Measurements from ENCODE around the gene NFASC.

The NFASC gene

GRCh38 chr1:205016075-205016474, 145.4 kb downstream of the NFASC start:
- DNase-seq, result no peak

DNA sequence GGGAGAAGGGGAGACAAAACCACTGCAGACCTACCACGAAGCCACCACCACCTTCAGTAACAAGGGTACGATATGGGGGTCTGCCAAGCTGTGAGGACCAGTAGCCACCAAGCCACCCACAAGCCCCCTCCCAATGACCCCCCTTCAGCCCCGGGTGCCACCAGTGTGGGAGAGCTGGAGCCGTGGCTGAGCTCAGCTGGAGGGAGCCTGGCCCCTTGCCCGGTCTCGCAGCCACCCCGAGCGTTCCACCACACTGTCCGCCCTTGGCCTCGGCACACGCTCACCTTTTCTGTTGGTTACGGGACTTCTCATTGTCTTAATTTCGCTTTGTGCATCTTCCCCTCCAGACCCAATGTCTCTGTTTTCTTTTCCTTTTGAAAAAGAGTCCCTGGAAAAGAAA, 145.9 kb downstream of the NFASC start:
- DNase-seq, result no peak

- DNase-seq, result no peak
These were observed 146.3 kb downstream of the NFASC start for GRCh38 chr1:205017001-205017400.

DNA sequence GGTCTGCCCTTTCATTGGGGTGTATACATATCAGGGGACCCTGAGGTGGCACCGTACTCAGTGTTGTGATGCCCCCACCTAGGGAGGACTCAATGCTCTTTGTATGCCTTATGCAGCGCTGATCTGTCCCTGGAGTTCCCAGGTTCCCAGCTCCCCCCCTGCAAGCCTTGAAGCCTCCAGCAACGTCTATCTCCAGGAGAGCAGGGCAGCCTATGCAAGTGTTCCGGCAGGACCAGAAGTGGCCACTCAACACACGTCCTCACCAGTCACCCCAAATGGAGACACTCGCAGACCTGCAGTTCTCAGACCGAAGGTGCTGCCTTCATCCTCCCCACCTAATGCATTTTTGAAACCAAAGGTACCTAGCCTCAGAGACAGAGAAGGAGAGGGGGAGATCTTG, 147.1 kb downstream of the NFASC start:
- DNase-seq, result no peak

DNA sequence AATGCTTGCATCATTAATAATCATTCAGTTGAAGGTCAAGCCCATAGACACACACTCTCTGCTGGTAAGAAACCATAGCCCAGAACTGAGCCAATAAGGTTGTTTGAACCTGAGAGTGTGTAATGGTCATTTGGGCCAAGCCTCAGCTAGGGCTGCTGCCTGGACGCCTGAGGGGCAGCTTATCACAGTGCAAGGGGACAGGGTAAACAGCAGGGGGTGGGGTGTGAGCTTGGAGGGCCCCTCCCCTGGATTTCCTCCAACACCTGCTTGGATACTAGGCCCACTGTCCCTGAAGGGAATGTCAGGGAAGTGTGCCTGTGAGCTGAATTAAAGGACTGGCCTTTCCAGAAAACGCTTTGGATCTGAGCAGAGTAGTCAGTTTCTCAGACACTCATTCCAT, 147.7 kb downstream of the NFASC start:
- DNase-seq, result no peak

- no peak for DNase-seq
These were observed 149.8 kb downstream of the NFASC start for GRCh38 chr1:205020466-205020865.

DNA sequence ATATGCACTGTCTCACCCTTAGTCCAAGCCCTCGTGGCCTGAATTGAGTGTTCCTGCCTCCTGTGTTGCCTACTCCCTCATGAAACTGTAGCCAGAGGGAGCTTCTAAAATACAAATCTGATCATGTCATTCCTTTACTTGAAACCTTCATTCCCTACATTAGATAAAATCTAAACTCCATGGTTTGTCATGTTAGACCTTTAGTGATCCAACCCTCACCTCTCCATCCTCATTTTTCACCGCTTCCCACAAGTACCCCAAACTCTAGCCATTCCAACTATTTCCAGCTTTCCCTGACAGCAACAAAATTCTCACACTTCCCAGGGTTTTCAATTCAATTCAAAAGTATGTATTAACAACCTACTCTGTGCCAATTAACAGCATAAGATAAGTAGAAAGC, 154.0 kb downstream of the NFASC start:
- no peak for DNase-seq

DNA sequence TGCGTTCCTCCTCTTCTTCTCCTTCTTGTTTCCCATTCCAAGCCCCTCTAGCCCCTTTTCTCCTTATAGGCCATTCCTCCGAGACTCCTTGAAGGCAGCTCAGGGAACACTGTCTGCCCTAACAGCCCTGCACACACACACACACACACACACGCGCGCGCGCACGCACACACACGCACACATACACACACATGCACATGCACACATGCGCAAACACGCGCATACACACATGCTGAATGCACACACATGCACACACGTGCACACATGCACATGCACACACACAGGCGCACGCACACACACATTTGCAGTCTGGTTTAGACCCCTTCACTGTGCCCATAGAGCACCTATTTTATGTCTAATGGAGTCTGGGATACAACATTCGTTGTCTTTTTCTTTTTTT, 154.6 kb downstream of the NFASC start:
- no peak for DNase-seq

- no peak for DNase-seq
These were observed 155.5 kb downstream of the NFASC start for GRCh38 chr1:205026181-205026580.

DNA sequence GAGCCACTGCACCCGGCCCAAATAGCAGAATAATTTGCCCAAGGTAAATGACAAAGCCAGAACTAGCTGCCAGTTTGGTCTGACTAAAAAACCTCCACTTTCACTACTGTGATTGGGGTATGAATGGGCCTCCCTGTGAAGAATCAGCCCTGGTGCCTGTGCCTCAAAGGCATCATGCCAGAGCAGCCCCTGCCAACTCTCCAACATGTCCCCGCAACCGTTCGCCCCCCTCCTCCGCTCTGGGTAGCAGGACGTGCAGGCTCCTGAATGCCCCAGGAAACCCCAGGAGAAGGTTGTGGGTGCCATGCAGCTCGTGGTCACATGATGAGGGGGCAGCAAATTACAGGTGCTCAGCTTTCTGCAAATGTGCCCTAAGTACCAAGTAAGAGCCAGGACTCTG, 157.7 kb downstream of the NFASC start:
- no peak for DNase-seq

DNA sequence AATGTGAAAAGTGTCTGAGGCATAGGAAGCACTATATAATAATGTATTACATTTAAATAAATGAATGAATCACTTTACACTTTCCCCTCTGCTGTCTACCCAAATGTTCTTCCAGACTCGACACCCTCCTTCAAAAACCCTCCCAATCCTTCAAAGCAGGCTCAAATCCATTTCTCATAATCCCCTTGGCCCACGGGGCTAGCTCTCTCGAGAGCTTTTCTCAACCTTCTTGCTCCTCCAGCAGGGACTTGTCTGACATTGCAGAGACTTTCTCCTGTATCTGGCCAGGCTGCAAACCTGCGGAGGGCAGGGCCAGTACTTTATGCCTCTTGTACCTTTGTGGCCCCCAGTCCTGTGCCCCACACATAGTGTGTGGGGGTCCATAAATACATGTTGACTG, 158.3 kb downstream of the NFASC start:
- DNase-seq, result no peak

DNA sequence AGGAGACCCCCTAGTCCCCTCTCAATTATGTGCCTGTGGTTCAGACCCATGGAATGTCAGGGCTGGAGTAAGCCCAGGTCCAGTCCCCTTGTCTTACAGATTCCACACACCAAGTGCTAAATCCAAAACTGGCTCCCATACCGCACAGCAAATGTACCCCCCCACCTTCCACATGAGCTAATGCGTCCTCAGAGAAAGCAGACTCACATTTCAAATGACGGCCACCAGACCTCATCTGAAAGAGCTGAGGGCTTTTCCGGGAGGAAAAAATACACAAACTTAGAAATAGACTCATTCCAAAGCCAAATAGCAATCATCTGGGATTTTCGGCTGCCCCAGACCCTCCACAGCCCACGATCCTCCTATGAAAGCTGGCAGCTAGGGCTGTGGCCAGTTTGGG, 159.6 kb downstream of the NFASC start:
- no peak for DNase-seq

- no peak for DNase-seq
These were observed 160.2 kb downstream of the NFASC start for GRCh38 chr1:205030896-205031295.

- DNase-seq, result no peak
These were observed 161.8 kb downstream of the NFASC start for GRCh38 chr1:205032508-205032907.

- DNase-seq, result no peak
These were observed 166.9 kb downstream of the NFASC start for GRCh38 chr1:205037539-205037938.

GRCh38 chr1:205038132-205038786, 167.6 kb downstream of the NFASC start:
- no peak for DNase-seq

GRCh38 chr1:205041001-205041715, 170.5 kb downstream of the NFASC start:
- DNase-seq, result no peak

- DNase-seq, result no peak
These were observed 171.6 kb downstream of the NFASC start for GRCh38 chr1:205041998-205042910.

DNA sequence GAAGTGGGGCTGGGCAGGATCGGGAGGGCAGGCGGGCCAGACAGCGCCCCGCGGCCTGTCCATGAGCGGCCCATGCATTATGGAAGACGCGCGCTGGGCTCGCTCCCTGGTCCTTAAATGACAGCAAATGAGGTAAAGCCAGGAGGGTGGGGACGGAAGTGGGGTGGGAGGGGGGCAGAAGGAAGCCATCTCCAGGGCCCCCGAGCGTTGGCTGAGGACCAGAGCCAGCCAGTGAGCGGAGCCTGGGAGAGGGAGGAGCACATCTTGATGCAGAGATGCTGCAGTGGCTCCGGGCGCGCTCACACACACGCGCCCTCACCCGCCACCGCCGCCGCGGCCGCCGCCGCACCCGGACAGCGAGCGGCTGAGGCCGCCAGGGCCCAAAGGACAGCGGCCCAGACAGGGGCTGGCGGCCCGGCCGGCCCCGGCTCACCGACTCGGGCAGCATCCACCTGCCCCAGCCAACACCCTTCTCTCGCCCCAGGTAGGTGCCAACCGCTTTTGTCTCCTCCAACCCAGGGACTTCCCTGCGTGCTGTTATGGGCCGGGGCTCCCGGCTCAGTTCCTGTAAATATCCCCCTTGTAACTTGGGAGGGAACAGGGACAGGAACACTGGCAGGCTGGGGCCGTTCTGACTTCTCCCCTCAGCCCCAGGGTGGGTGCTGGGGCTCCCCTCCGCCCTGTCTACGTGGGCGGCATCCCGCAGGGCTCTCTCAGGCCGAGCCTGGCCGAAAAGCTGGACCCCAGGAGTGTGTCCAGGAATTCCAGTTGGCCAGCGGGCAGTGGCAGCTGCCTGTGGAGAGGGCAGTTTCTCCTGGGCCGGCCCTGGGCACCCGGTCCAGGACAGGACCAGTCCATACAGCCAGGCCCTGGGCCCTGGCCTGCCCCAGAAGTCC, 172.5 kb downstream of the NFASC start, which contains the start of gene CNTN2:
Gene CNTN2, plus strand, starts transcription at position 302 of the 896 bp plus-strand sequence. CDS start 9,974 bp downstream, outside the sequence.
- DNase-seq, result no peak

DNA sequence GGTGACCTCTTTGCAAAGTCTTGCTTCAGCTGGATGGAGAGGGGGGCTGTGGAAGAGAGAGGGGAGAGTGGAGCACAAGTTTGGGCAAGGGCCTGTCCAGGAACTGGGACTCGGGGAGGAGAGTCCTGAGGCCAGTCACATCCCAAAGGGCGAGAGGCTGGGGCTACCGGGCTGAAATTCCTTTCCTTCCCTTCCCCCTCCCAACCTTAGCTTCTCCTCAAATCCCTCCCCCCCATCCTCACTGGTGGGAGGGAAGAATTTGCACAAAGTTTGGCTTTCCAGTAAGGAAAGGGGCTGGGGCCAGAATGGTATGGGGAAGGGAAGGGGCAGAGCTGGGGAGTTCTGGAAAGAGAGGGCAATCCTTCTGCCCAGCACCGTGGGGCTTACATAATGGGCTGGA, 173.2 kb downstream of the NFASC start:
- no peak for DNase-seq

GRCh38 chr1:205044741-205045140, 174.1 kb downstream of the NFASC start:
- no peak for DNase-seq

- DNase-seq, result no peak
These were observed 174.5 kb downstream of the NFASC start for GRCh38 chr1:205045146-205045545.

GRCh38 chr1:205046870-205047269, 176.2 kb downstream of the NFASC start:
- DNase-seq, result no peak
